PC-3 (cell line): ENCODE results near the gene SH2D3A. TPM values are rescaled to one million over a fixed set of nuclear protein-coding genes. Genes with fewer than 3 reads are reported as not detected.

ENCODE experiments used
- ATAC-seq: fragments of 200-7000 bp; cut with Tn5 transposase; 2 replicates; pipeline ENCODE4 v1.9.1; 2020; ENCODE audit warnings: mild to moderate bottlenecking, moderate library complexity
- BruUV-seq: library from RNA; stranded (reverse); fragments of 400-500 nt; replicated peaks from 2 replicates; lab custom pipeline; 2021; lab: Mats Ljungman, UMichigan
- CTCF ChIA-PET: fragments of 300-600 bp; sonication (Branson Sonifier 250); formaldehyde crosslinking; loops from one replicate; lab custom pipeline; 2022; ENCODE audit warnings: antibody characterized with exemption; lab: Charles Lee
- POLR2A ChIA-PET: fragments of 300-600 bp; sonication (Branson Sonifier 250); formaldehyde crosslinking; loops from one replicate; lab custom pipeline; 2022; ENCODE audit warnings: antibody characterized with exemption; ENCODE audit not compliant: unreplicated experiment; lab: Charles Lee
- DNase-seq: peaks from one replicate; pipeline ENCODE4 v3.0.0-alpha.2; 2015
- H2AFZ ChIP-seq: fragments of 300-600 bp; sonication (generic); 2 replicates; pipeline ENCODE4 v1.6.0; 2016; ENCODE audit warnings: antibody characterized with exemption, low read length
- H3F3A ChIP-seq: fragments of 300-600 bp; sonication (generic); one replicate; pipeline ENCODE4 v1.6.0; 2017; ENCODE audit warnings: antibody characterized with exemption, low read length, control low read depth, mild to moderate bottlenecking; ENCODE audit not compliant: unreplicated experiment
- H3K27ac ChIP-seq: fragments of 300-600 bp; sonication (generic); 2 replicates; pipeline ENCODE4 v1.5.1; 2016; ENCODE audit warnings: mild to moderate bottlenecking, low read length
- H3K27me3 ChIP-seq: fragments of 300-600 bp; sonication (generic); 2 replicates; pipeline ENCODE4 v1.6.1; 2016; ENCODE audit warnings: low read length, mixed read lengths
- H3K36me3 ChIP-seq: fragments of 300-600 bp; sonication (generic); 2 replicates; pipeline ENCODE4 v1.6.1; 2016; ENCODE audit warnings: low read depth, mixed run types, low read length, mixed read lengths
- H3K4me1 ChIP-seq: fragments of 300-600 bp; sonication (generic); 2 replicates; pipeline ENCODE4 v1.5.1; 2016; ENCODE audit warnings: low read length; ENCODE audit not compliant: insufficient read depth
- H3K4me2 ChIP-seq: fragments of 300-600 bp; sonication (generic); 2 replicates; pipeline ENCODE4 v1.6.0; 2016; ENCODE audit warnings: low read length
- H3K4me3 ChIP-seq: fragments of 300-600 bp; sonication (generic); 2 replicates; pipeline ENCODE4 v1.5.1; 2016; ENCODE audit warnings: mild to moderate bottlenecking, low read length, mixed read lengths
- H3K79me2 ChIP-seq: fragments of 300-600 bp; sonication (generic); 2 replicates; pipeline ENCODE4 v1.6.1; 2017; ENCODE audit warnings: low read length, mixed read lengths
- H3K9ac ChIP-seq: fragments of 300-600 bp; sonication (generic); 2 replicates; pipeline ENCODE4 v1.6.0; 2016; ENCODE audit warnings: mild to moderate bottlenecking, low read length
- H3K9me2 ChIP-seq: fragments of 300-600 bp; sonication (generic); replicated peaks from 2 replicates; pipeline ENCODE4 v1.6.1; 2016; ENCODE audit warnings: mixed run types, low read length, mixed read lengths
- H3K9me3 ChIP-seq: fragments of 300-600 bp; sonication (generic); 2 replicates; pipeline ENCODE4 v1.6.1; 2016; ENCODE audit warnings: low read length, mixed read lengths
- H4K20me1 ChIP-seq: fragments of 300-600 bp; sonication (generic); 2 replicates; pipeline ENCODE4 v1.6.1; 2016; ENCODE audit warnings: low read length, mixed read lengths
- CTCF ChIP-seq: fragments of 300-600 bp; sonication (generic); conservative IDR thresholded peaks from 2 replicates; pipeline ENCODE4 v1.5.1; 2017; ENCODE audit warnings: antibody characterized with exemption, low read depth, mild to moderate bottlenecking, low read length
- EZH2 ChIP-seq: fragments of 300-600 bp; sonication (generic); IDR thresholded peaks from one replicate; pipeline ENCODE4 v1.6.1; 2017; ENCODE audit warnings: antibody characterized with exemption, mild to moderate bottlenecking, low read length; ENCODE audit not compliant: unreplicated experiment
- EZH2phosphoT487 ChIP-seq: fragments of 300-600 bp; sonication (generic); IDR thresholded peaks from 2 replicates; pipeline ENCODE4 v1.6.1; 2018; ENCODE audit warnings: mild to moderate bottlenecking, antibody characterized with exemption, low read length, borderline replicate concordance
- intact Hi-C: fragments of 100-400 bp; cut with micrococcal nuclease; formaldehyde crosslinking; loops from 2 replicates; pipeline ENCODE4 v1.9.0; 2023
- total RNA-seq: library from RNA; depleted of rRNA; stranded (reverse); fragments of >200 nt; gene quantifications from 2 replicates; pipeline ENCODE4 v1.2.3, GENCODE V29; 2014

Gene SH2D3A
- total RNA-seq, 1 experiment from 2014 or later: 141 TPM

DNA sequence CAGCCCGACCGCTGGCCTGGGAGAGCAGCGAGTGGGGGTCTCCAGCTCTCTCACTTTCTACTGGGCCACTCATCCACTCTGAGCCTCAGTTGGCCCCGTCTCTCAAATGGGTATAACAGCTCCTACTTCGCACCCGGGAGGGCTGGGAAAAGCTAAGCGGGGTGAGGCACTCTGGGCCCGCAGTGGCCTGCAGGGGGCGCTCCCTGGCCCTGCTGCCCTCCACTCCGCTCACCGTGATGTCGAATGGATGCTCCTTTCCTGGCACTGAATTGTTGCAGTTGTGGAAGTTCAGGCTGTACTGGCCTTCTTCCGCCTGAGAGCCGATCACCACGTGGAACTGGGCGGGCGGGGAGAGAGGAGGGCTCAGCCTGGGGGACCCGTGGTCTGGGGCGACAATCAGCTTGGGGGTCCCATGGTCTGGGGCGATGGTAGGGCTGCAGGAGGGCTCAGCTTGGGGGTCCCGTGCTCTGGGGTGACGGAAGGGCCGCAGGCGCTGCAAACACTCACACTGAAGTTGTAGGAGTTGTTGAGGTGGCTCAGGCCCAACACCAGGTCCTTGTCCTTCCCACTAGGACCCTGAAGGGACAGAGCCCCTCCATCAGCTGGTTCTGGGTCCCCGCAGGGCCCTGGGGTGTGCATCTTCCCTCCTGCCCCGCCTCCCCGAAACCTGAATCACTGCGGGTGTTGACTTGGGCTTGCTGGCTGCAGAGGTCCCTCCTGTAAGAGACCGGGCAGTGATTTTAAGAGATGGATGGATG lies 33.7 kb downstream of the SH2D3A start:
- CTCF ChIA-PET: no interaction called here
- Histone ChIP-seq H3K36me3 (no peaks in the 10 kb centered on the region), H4K20me1 (no peaks in the 10 kb centered on the region), H3K9me3 (no peaks in the 10 kb centered on the region), H3K27ac (no peak overlapping the region), H3K4me3 (no peak overlapping the region), H3F3A (no peaks in the 10 kb centered on the region), H3K9me2 (no peaks in the 10 kb centered on the region), H3K4me1 (peaks cover 13% of the 10 kb centered on the region), H2AFZ (no peak overlapping the region), H3K79me2 (peaks cover 12% of the 10 kb centered on the region), H3K27me3 (no peaks in the 10 kb centered on the region), H3K9ac (no peak overlapping the region), H3K4me2 (no peak overlapping the region)
- POLR2A ChIA-PET: no interaction called here
- ATAC-seq (no peak), DNase-seq (no peak)
- no TSS peak for BruUV-seq
- TF ChIP-seq EZH2phosphoT487: no peak
- peak; percentile 52 for TF ChIP-seq CTCF
- intact Hi-C loops: no loop called here

GRCh38 chr19:6732803-6733337 lies 34.4 kb downstream of the SH2D3A start:
- Histone ChIP-seq H3K9ac (no peak overlapping the region), H3K4me1 (peaks cover 7% of the 10 kb centered on the region), H3K4me3 (no peak overlapping the region), H3K36me3 (no peaks in the 10 kb centered on the region), H3K27ac (no peak overlapping the region), H3K4me2 (no peak overlapping the region), H3F3A (no peaks in the 10 kb centered on the region), H2AFZ (no peak overlapping the region), H3K9me3 (no peaks in the 10 kb centered on the region), H3K79me2 (peaks cover 12% of the 10 kb centered on the region), H4K20me1 (no peaks in the 10 kb centered on the region), H3K9me2 (no peaks in the 10 kb centered on the region), H3K27me3 (no peaks in the 10 kb centered on the region)
- no peak for TF ChIP-seq EZH2phosphoT487
- no peak for TF ChIP-seq CTCF
- TF ChIP-seq EZH2: no peak
- POLR2A ChIA-PET: no interaction called here
- DNase-seq (no peak), ATAC-seq (no peak)
- intact Hi-C loops: no loop called here
- CTCF ChIA-PET: no interaction called here
- BruUV-seq: no TSS peak

DNA sequence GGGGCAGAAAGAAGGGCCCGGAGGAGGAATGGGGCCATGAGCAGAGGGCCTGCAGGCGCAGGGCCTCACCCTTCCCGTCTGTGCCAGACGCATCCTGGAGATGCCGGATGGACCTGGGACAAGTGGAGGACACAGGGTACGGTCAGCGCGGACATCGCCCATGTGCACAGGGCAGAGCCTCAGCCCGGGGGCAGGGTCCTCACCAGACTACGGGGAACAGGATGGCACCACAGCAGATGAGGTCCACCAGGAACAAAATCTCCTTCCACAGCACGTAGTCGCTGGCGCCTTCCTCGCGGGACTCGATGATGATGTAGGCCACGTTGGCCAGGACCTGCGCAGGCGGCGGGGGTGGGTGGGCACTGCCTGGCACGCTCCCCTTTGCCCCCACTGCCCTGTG lies 35.4 kb downstream of the SH2D3A start:
- Histone ChIP-seq H3K27me3 (no peaks in the 10 kb centered on the region), H3K27ac (no peak overlapping the region), H3K9me3 (no peaks in the 10 kb centered on the region), H3K9ac (no peak overlapping the region), H3K4me2 (no peak overlapping the region), H3F3A (no peaks in the 10 kb centered on the region), H3K4me1 (peaks cover 6% of the 10 kb centered on the region; the same call in 1 of the 2 replicates), H2AFZ (no peak overlapping the region), H3K4me3 (no peak overlapping the region), H3K9me2 (no peaks in the 10 kb centered on the region), H3K36me3 (no peaks in the 10 kb centered on the region), H3K79me2 (peaks cover 12% of the 10 kb centered on the region), H4K20me1 (no peaks in the 10 kb centered on the region)
- ATAC-seq (no peak), DNase-seq (no peak)
- intact Hi-C loops: no loop called here
- CTCF ChIA-PET: no interaction called here
- POLR2A ChIA-PET: no interaction called here
- TF ChIP-seq EZH2: no peak
- TF ChIP-seq EZH2phosphoT487: no peak
- no peak for TF ChIP-seq CTCF
- BruUV-seq: no TSS peak
